ENCODE measurements around the gene MEN1. TPM values are rescaled to one million over a fixed set of nuclear protein-coding genes. Genes with fewer than 3 reads are reported as not detected.
A peak's percentile ranks its signal among the peaks of the same experiment; 100 is the strongest.

The MEN1 gene
- total and polyA plus RNA-seq, 2 of the 13 experiments (the other 11 are each of a cell fraction or from before 2014, with no cell fraction given): 20.5 to 27.3 TPM

- TF ChIP-seq ZMYM3 (CRISPR knock-in tag; IDR thresholded peaks at IDR 0.05): peak; percentile 91
- TF ChIP-seq NR2F6 (IDR thresholded peaks at IDR 0.05): peak; percentile 8; the same call in 1 of the 2 replicates
- TF ChIP-seq NR2F6 (CRISPR knock-in tag; IDR thresholded peaks at IDR 0.05): no peak
- TF ChIP-seq, protein P1, sequence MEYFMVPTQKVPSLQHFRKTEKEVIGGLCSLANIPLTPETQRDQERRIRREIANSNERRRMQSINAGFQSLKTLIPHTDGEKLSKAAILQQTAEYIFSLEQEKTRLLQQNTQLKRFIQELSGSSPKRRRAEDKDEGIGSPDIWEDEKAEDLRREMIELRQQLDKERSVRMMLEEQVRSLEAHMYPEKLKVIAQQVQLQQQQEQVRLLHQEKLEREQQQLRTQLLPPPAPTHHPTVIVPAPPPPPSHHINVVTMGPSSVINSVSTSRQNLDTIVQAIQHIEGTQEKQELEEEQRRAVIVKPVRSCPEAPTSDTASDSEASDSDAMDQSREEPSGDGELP (IDR thresholded peaks at IDR 0.05; ENCODE audit: borderline replicate concordance, low read depth): no peak
- TF ChIP-seq ZNF460 (CRISPR knock-in tag; IDR thresholded peaks at IDR 0.05; ENCODE audit: borderline replicate concordance): peak; percentile 96
- TF ChIP-seq SMARCE1 (IDR thresholded peaks at IDR 0.05; ENCODE audit: borderline replicate concordance): no peak
- peak; percentile 79 for TF ChIP-seq BHLHE40 (IDR thresholded peaks at IDR 0.05; ENCODE audit: low read length)
- TF ChIP-seq UBTF (CRISPR knock-in tag; IDR thresholded peaks at IDR 0.05): no peak; the same call in 1 of the 2 replicates
- TF ChIP-seq YEATS4 (CRISPR knock-in tag; IDR thresholded peaks at IDR 0.05; ENCODE audit: borderline replicate concordance): 0 out of 2 replicates have a peak, but pooled peaks have one; percentile 6
- TF ChIP-seq PRPF4 (IDR thresholded peaks at IDR 0.05; ENCODE audit: low read depth, low read length, poor library complexity, severe bottlenecking): no peak
Measured at GRCh38 chr11:64810891-64811272, 531 bp upstream of the MEN1 start (continued).

- peak overlapping the region; percentile 35 for H3K27ac ChIP-seq (ENCODE audit: extremely low read length, insufficient read depth, low read length)
- ChIA-PET CTCF (ENCODE audit: low intra/inter-chr PET ratio, low total read pairs) (no interaction called here), POLR2A (interaction anchor here (0.7 to 2.7 kb wide), 5 partner anchors 15 to 189 kb away, joined by 3 to 15 read pairs (median 4); partner anchors contain the start of genes GPHA2 and SF1)
- BruUV-seq (replicated peaks): no TSS peak
- no peak overlapping the region for H2AFZ ChIP-seq (ENCODE audit: low read length)
- H3K4me1 ChIP-seq (ENCODE audit: insufficient read depth, low read length): peaks cover 34% of the 10 kb centered on the region
- peak overlapping the region; percentile 78 to 90 (median 82) for H3K4me3 ChIP-seq (replicated peaks in 1 of 3; ENCODE audit: insufficient read depth in 1 of 3, low read depth in 2 of 3, low read length in 3 of 3)
- no peaks in the 10 kb centered on the region for H3K27me3 ChIP-seq (ENCODE audit: control insufficient read depth in 1 of 2, insufficient read depth in 2 of 2, low read length in 2 of 2)
- intact Hi-C loops (cut with micrococcal nuclease; ENCODE audit: unreplicated experiment): no loop called here
- H3K9me3 ChIP-seq (ENCODE audit: low read length): no peaks in the 10 kb centered on the region
- peak overlapping the region; percentile 93 for H3K4me2 ChIP-seq (ENCODE audit: low read depth, low read length)
- FAIRE-seq (no peak), ATAC-seq (peak; percentile 30), DNase-seq (ENCODE audit: low spot score) (no peak)
- H3K9ac ChIP-seq (ENCODE audit: insufficient read depth, low read depth, low read length): peak overlapping the region; percentile 69
- WGBS (ENCODE audit: low lambda C conversion rate): 2% methylated on average over 26 of the region's 44 CpGs
- no peaks in the 10 kb centered on the region for H4K20me1 ChIP-seq (ENCODE audit: insufficient read depth, low read length)
- H3K79me2 ChIP-seq (ENCODE audit: insufficient read depth, low read length): no peaks in the 10 kb centered on the region
- H3K36me3 ChIP-seq (replicated peaks in 1 of 2; ENCODE audit: control insufficient read depth in 1 of 2, insufficient read depth in 2 of 2, low read length in 2 of 2): peaks cover 8 to 27% of the 10 kb centered on the region in 2 experiments; a peak in 4 of 5 replicates
- in situ Hi-C loops (cut with HindIII; ENCODE audit: extremely low pct_ligation_motif_present, low pct_unique_long_range_greater_than_20kb): no loop called here
- TF ChIP-seq RARG (CRISPR knock-in tag; IDR thresholded peaks at IDR 0.05; ENCODE audit: low read depth) (no peak), SMAD1 (CRISPR knock-in tag; IDR thresholded peaks at IDR 0.05; ENCODE audit: borderline replicate concordance, low read depth) (no peak), ZNF747 (CRISPR knock-in tag; IDR thresholded peaks at IDR 0.05; ENCODE audit: borderline replicate concordance) (no peak), ZBED4 (CRISPR knock-in tag; IDR thresholded peaks at IDR 0.05; ENCODE audit: borderline replicate concordance) (no peak)
Measured at GRCh38 chr11:64809781-64810241, 540 bp downstream of the MEN1 start.

All from HepG2 (cell line).